T follicular helper cell (primary cell): ENCODE data around the gene PIAS3.
A peak's percentile ranks its signal among the peaks of the same experiment; 100 is the strongest.
"Not testable (repeated sequence)": the region's sequence is repeated elsewhere in the genome, so short reads cannot be mapped to it uniquely, and the experiment has no call there.

Experiments
- DNase-seq: peaks from one replicate; pipeline ENCODE4 v3.0.0-alpha.2; 2020; ENCODE audit warnings: low read depth

PIAS3 gene

DNA sequence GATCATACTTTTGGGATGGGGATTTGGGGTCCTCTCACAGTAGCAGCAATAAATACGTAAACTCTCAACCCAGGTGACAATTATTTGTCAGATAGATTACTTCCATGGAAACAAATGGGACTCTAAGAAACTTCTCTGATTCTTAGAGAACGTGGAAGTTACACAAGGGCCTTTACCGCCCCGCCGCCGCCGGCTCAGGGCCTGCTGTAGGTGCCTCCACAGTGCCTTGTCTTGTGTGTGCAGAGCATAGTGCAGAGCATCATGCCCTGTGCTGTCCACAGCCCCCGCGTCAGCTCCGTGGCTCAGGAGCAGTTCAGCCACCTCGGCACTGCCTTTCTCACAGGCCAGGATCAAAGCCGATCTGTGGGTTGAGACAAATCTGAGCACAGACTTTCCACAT lies 15.8 kb upstream of the PIAS3 start:
- no peak for DNase-seq

GRCh38 chr1:145871994-145872924 lies 13.4 kb upstream of the PIAS3 start:
- DNase-seq, result no peak

DNA sequence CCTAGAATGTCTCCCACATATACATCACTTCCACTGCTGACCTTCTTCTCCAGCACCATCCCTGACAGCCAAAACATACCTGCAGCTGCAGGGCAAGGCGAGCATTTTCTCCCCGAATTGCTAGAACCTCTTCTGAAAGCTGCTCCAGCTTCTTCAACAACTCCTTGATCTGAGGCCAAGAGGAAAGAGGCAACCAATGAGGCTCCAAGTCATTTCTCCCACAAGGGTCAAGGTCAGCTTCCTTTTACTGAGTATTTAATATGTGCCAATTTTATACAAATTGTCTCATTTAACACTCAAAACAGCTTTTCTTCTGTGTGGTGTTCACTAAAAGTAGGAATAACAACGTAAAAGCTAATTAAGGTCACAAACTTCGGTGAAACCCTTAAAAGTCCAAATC lies 9.4 kb upstream of the PIAS3 start:
- DNase-seq, result no peak

GRCh38 chr1:145863282-145864018 lies 4.6 kb upstream of the PIAS3 start:
- no peak for DNase-seq

- DNase-seq, result peak; percentile 53
Measured at GRCh38 chr1:145859491-145860023, 676 bp upstream of the PIAS3 start.

GRCh38 chr1:145858238-145858900 lies 512 bp downstream of the PIAS3 start:
- peak; percentile 57 for DNase-seq

DNA sequence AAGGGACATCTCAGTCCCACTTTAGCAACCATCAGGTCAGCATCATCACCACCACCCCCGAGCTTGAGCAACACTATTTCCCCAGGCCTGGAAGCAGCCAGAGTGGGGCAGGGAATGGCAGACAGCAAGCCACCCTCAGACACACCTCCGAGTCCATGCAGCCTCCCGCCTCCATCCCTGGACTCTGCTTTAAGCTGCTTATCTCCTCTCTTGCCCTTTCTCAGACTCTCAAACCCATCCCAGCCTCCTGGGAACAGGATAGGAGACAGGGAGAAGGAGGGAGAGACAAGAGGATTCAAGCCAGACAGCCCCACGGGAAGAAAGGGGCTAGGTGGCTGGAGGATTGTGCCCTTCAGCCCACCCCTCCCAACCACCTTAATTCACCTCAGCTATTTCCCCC lies 1.7 kb downstream of the PIAS3 start:
- DNase-seq, result no peak

GRCh38 chr1:145855426-145855948 lies 3.4 kb downstream of the PIAS3 start:
- DNase-seq, result no peak

DNA sequence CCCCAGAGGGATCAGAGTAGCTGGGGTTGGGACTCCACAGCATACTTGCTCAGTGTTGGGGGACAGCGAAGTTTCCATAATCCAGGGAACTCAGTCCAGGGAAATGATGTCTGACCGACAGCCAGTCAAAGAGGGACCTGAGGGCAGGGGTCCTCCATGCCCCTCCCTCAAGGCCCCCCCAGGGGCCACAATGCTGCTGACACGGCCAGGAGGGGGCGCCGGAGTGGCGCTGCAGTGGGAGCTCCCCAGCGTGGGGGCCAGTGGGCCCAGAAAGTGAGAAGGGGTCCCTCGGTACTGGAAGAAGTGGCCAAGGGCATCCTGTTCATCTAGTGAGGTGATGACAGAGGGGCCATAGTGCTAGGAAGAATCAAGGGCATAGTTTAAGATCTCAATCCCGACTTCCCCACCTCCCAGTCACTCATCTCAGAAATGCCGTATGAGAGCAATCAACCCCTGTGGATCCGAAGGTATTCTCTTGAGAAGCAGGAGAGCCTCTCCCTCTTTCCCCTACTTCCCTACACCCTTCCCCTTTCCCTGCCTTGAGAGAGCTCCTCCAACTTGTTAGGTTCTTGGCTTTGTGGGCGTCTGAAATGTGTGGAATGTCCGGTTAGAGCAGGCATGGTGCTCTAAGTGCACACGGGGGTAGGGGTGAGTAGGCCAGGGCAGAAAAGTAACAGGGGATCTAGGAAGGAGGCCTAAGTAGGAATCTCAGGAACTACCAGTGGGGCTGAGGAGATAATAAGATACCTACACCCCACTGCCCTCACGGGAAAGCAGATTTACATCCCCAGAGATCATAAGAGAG lies 9.3 kb downstream of the PIAS3 start:
- DNase-seq, result no peak

DNA sequence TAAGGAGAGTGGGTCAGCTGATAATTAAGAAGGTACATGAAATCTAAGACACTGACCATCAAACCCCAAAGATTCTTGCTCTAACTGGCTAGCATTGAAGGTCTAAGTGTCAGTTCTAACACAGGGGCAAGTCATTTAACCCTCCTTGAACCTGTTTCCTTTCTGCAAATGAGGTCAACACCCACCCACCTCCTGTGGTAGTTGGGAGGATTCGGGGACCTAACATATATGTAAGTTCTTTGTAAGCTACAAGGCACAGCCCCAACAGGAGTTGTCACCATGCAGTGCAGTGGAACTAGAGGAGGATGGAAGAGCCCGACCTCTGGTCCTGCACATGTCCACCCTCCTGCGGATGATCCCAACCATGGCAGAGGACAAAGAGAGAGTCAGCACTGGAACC lies 11.1 kb downstream of the PIAS3 start:
- DNase-seq, result no peak

DNA sequence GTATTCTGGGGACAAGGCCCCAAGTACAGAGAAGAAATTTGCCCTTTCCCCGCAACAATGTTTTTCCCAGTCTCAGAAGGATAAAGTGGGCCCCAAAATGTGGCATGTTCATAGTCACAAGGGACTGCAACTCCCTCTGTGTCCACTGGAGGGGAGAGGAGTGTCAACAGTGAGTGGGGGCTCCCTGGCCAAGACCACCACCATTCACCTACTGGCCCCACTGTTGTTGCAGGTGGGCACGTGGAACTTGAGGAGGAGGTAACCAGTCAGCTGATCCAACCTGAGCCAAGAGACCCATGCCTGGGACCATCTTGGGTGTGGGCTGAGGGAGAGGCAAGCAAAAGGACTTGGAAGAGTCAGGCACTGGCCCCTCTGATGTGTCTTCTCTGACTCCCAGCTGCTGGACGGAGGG lies 12.7 kb downstream of the PIAS3 start:
- no peak for DNase-seq

DNA sequence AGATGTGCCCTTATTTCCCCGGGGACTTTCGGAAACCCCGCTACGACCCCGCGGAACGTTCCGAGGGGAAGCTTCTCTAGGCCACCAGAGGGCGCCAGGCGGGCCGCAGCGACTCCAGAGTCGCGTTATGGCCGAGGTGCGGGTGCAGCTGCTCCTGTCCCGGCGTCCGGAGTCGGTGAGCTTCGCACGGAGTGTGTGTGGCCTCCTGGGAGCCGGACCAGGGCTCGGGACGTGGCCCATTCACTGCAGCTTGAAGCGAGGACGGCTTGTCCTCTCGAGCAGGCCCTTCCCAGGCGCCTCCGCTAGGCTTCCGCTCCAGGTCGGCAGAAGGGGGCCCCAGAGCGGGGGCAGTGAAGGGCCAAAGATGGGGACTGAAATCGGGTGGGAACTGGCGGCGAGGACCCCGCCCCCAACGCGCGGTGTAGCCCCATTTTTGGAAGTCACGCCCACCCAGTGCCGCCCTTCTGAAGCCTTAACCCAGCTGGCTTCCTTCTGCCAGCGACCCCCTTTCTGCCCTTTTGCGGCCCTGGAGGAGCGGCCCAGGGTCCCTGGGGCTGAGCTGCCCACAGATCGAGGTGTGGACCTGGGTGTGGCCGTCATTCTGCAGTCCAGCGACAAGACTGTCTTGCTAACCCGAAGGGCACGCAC lies 13.2 kb downstream of the PIAS3 start, which contains the start of gene NUDT17:
NUDT17 (plus strand) TSS at position 117 of the 648 bp plus-strand sequence; CDS start at position 128, 11 bp downstream.
- DNase-seq, result peak; percentile 62

DNA sequence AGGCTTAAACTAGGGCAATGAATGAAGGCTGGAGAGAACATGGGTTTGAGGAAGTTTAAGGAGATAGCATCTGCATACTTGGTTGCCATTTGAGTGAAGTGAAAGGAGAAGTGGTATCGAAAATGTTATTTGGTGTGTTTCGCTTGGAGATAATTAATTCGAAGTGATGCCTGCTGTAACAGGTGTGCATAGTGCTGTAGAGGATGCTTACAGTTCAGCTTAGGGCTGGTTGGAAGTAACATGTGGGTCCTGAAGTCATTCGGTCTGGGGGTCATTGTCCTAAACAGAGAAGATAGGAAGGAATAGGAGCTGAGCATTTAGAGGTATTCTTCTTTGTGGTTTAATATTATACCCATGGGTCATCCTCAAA lies 13.8 kb downstream of the PIAS3 start:
- DNase-seq, result no peak

- no peak for DNase-seq
Measured at GRCh38 chr1:145843031-145843430, 15.8 kb downstream of the PIAS3 start.

- DNase-seq, result no peak
Measured at GRCh38 chr1:145837656-145838055, 21.2 kb downstream of the PIAS3 start.

GRCh38 chr1:145830810-145831209 lies 28.1 kb downstream of the PIAS3 start:
- DNase-seq, result not testable (repeated sequence)

DNA sequence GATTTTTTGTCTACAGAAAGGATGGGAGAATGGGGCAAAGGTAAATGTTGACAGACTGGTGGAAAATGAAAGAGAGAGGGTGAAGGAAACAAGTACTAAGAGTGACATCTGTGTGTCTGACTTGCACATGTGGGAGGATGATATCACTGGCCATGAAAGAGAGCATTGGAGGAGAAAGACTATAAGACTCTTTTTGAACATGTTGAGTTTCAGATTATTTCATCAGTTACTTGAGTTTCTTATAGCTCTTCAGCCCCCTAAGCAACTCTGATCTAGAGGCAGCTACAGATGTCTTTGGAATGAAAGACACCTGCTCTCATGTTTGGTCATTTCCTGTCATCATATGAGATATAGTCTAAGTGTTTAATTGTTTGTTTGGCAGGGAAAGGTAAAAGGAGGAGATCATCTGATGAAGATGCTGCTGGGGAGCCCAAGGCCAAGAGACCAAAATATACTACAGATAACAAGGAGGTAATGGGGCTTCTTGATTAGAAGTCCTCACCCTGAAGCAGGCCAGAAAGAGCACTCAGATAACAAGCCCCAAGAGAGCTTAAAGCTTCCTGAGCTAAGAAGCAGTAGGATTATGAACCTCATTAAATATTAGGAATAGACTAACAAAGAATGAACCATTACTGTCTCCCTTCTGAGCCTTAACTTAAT lies 30.4 kb downstream of the PIAS3 start:
- no peak for DNase-seq

GRCh38 chr1:145827966-145828365 lies 30.9 kb downstream of the PIAS3 start:
- no peak for DNase-seq

- DNase-seq, result no peak
Measured at GRCh38 chr1:145826030-145826429, 32.9 kb downstream of the PIAS3 start.

DNA sequence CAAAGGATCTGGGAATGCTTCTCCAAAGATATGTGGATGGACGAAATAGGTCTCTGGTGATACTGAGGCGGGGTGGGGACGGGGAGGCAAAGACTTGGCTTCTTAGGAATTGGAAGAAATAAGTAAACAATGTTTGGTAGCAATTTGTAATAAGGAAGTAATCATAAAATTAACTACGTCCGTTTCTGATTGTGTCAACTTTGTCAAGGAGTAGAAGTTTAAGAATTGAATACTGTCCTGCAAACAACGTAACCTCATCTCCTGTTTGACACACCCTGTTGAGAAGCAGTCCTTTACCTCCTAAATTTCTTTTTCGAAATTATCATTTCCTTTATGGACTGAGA lies 34.4 kb downstream of the PIAS3 start:
- no peak for DNase-seq
